Stomach (tissue), 4 donors: ENCODE data around the gene COCH.

ENCODE experiments used
- CTCF ChIP-seq, 7 experiments: fragments of 450-650 bp in 4 of 7; fragments of 200-600 bp in 3 of 7; sonication (generic) in 3 of 7; IDR thresholded peaks; one replicate each; pipeline ENCODE4 v1.5.1; 2016 to 2019; ENCODE audit warnings: antibody characterized with exemption in 7 of 7, control low read depth in 2 of 7, mild to moderate bottlenecking in 1 of 7
- EP300 ChIP-seq: sonication (generic); formaldehyde crosslinking; IDR thresholded peaks from one replicate; pipeline ENCODE4 v1.6.1; 2017; ENCODE audit warnings: antibody characterized with exemption
- POLR2A ChIP-seq, 4 donors: fragments of 450-650 bp; IDR thresholded peaks; one replicate each; pipeline ENCODE4 v1.6.1; 2016; ENCODE audit warnings: antibody characterized with exemption in 4 of 4, control low read depth in 2 of 4, mild to moderate bottlenecking in 1 of 4, moderate library complexity in 1 of 4
- POLR2AphosphoS5 ChIP-seq, 3 donors: sonication (generic); formaldehyde crosslinking; IDR thresholded peaks; one replicate each; pipeline ENCODE4 v1.6.1; 2016; ENCODE audit warnings: antibody characterized with exemption in 3 of 3

GRCh38 chr14:30893819-30894218 lies 19.5 kb downstream of the COCH start:
- TF ChIP-seq CTCF (IDR thresholded peaks at IDR 0.05) (no peak), POLR2A (IDR thresholded peaks at IDR 0.05) (no peak), POLR2AphosphoS5 (IDR thresholded peaks at IDR 0.05) (no peak), EP300 (no peak)
